Uterus (tissue), 2 donors: Measurements from ENCODE around the gene MRLN.

Experiments used
- POLR2A ChIP-seq, 2 donors: fragments of 450-650 bp; IDR thresholded peaks; one replicate each; pipeline ENCODE4 v1.6.1; 2016; ENCODE audit warnings: antibody characterized with exemption in 2 of 2, mild to moderate bottlenecking in 1 of 2, moderate library complexity in 1 of 2
- TF ChIP-seq, protein P1 (sequence below), 4 experiments: fragments of 200-600 bp in 2 of 4; fragments of 450-650 bp in 2 of 4; sonication (generic) in 2 of 4; IDR thresholded peaks; one replicate each; pipeline ENCODE4 v1.5.1; 2016 to 2019; ENCODE audit warnings: antibody characterized with exemption in 4 of 4, mild to moderate bottlenecking in 2 of 4, moderate library complexity in 1 of 4

DNA sequence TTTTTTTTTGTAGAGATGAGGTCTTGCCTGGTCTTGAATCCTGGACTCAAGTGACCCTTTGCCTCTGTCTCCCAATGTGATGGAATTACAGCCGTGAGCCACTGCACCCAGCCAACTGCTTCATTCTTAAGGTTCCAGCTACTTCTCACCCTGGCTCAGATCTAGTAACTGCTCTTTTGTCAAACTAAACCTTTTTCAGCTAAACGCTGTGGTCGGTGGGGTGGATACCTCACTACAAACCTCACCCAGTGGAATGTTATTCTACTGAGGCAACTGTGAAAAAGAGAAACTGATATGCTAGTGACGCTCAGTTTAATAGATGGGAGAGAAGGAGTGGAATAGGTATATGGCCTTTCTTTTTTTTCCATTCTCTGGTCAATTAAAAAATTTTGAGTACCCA, 1.7 kb upstream of the MRLN start:
- TF ChIP-seq, protein P1, sequence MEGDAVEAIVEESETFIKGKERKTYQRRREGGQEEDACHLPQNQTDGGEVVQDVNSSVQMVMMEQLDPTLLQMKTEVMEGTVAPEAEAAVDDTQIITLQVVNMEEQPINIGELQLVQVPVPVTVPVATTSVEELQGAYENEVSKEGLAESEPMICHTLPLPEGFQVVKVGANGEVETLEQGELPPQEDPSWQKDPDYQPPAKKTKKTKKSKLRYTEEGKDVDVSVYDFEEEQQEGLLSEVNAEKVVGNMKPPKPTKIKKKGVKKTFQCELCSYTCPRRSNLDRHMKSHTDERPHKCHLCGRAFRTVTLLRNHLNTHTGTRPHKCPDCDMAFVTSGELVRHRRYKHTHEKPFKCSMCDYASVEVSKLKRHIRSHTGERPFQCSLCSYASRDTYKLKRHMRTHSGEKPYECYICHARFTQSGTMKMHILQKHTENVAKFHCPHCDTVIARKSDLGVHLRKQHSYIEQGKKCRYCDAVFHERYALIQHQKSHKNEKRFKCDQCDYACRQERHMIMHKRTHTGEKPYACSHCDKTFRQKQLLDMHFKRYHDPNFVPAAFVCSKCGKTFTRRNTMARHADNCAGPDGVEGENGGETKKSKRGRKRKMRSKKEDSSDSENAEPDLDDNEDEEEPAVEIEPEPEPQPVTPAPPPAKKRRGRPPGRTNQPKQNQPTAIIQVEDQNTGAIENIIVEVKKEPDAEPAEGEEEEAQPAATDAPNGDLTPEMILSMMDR (IDR thresholded peaks at IDR 0.05), result no peak
- no peak for TF ChIP-seq POLR2A (IDR thresholded peaks at IDR 0.05)
